ENCODE data around the gene ZNF236.

DNA sequence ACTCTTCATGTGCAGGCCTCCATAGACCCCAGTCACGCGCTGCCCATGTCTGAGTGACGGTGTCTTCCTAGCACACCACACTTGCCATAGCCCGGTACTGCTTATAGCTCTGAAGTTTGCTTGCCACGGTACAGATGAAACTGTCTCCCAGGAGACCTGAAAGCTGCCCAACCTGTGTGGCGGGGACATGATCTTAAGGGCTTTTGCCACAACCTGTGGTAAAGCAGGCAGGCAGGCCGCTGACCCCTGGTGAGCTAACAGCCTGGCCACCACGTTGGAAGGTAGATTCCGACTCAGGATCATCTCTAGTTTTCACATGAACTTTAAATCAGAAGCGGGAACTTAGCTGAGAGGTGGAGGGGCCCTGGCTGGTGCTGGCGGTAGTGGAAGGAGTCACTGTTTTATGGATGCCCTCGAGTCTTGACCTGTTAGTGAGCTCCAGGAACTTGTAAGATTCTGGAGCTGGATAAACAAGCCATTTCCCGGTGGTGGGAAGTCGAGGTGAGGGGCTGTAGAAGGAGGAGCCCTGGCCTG lies 153.3 kb downstream of the ZNF236 start:
- TF ChIP-seq, protein P1, sequence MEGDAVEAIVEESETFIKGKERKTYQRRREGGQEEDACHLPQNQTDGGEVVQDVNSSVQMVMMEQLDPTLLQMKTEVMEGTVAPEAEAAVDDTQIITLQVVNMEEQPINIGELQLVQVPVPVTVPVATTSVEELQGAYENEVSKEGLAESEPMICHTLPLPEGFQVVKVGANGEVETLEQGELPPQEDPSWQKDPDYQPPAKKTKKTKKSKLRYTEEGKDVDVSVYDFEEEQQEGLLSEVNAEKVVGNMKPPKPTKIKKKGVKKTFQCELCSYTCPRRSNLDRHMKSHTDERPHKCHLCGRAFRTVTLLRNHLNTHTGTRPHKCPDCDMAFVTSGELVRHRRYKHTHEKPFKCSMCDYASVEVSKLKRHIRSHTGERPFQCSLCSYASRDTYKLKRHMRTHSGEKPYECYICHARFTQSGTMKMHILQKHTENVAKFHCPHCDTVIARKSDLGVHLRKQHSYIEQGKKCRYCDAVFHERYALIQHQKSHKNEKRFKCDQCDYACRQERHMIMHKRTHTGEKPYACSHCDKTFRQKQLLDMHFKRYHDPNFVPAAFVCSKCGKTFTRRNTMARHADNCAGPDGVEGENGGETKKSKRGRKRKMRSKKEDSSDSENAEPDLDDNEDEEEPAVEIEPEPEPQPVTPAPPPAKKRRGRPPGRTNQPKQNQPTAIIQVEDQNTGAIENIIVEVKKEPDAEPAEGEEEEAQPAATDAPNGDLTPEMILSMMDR (IDR thresholded peaks at IDR 0.05; ENCODE audit: poor library complexity), result no peak
- no peak for TF ChIP-seq EZH2 (IDR thresholded peaks at IDR 0.05; ENCODE audit: borderline replicate concordance)
